Measurements from ENCODE around the gene CCK. TPM values are rescaled to one million over a fixed set of nuclear protein-coding genes. Genes with fewer than 3 reads are reported as not detected.

The CCK gene
- total and polyA plus RNA-seq, 7 donors = 0.20 to 12.5 (median 6.9) TPM; not detected in 2

GRCh38 chr3:42274266-42274665 is 8.3 kb upstream of the CCK start:
- H3K27ac ChIP-seq = no peak overlapping the region
- intact Hi-C loops (cut with DNase I) = no loop called here
- no peak for DNase-seq
- H3K36me3 ChIP-seq = no peaks in the 10 kb centered on the region
- peaks cover 0 to 23% (median 12%) of the 10 kb centered on the region in 4 donors for H3K4me1 ChIP-seq
- no peak for TF ChIP-seq POLR2AphosphoS5 (IDR thresholded peaks at IDR 0.05)
- no peak for TF ChIP-seq EP300 (IDR thresholded peaks at IDR 0.05)
- no peak for TF ChIP-seq CTCF (IDR thresholded peaks at IDR 0.05)
- TF ChIP-seq POLR2A (IDR thresholded peaks at IDR 0.05) = no peak
- H3K4me3 ChIP-seq = no peak overlapping the region
- H3K9me3 ChIP-seq = no peaks in the 10 kb centered on the region
- H3K27me3 ChIP-seq = no peaks in the 10 kb centered on the region

- intact Hi-C loops (cut with DNase I) = no loop called here
- TF ChIP-seq POLR2AphosphoS5 (IDR thresholded peaks at IDR 0.05) = no peak
- no peak for TF ChIP-seq POLR2A (IDR thresholded peaks at IDR 0.05)
- no peak for TF ChIP-seq EP300 (IDR thresholded peaks at IDR 0.05)
- no peak for TF ChIP-seq CTCF (IDR thresholded peaks at IDR 0.05)
- DNase-seq = no peak
- Histone ChIP-seq H3K27ac (no peak overlapping the region), H3K4me3 (no peak overlapping the region), H3K36me3 (no peaks in the 10 kb centered on the region), H3K9me3 (no peaks in the 10 kb centered on the region), H3K27me3 (no peaks in the 10 kb centered on the region), H3K4me1 (peaks cover 0 to 17% (median 11%) of the 10 kb centered on the region in 4 donors)
- 42 to 53% methylated on average over 2 of the region's 2 CpGs for WGBS, 2 donors
Measured at GRCh38 chr3:42273361-42273760, 7.4 kb upstream of the CCK start.

- H3K27me3 ChIP-seq = no peaks in the 10 kb centered on the region
- intact Hi-C loops (cut with DNase I) = no loop called here
- no peak overlapping the region for H3K27ac ChIP-seq
- peaks cover 0 to 1% (median 0%) of the 10 kb centered on the region in 4 donors for H3K4me1 ChIP-seq
- H3K4me3 ChIP-seq = no peak overlapping the region
- TF ChIP-seq POLR2A (IDR thresholded peaks at IDR 0.05) (no peak), EP300 (IDR thresholded peaks at IDR 0.05) (no peak), CTCF (IDR thresholded peaks at IDR 0.05) (no peak), POLR2AphosphoS5 (IDR thresholded peaks at IDR 0.05) (no peak)
- H3K9me3 ChIP-seq = no peaks in the 10 kb centered on the region
- no peak for DNase-seq
- no peaks in the 10 kb centered on the region for H3K36me3 ChIP-seq
Measured at GRCh38 chr3:42271786-42272185, 5.8 kb upstream of the CCK start.

GRCh38 chr3:42270561-42270960 is 4.6 kb upstream of the CCK start:
- Histone ChIP-seq H3K9me3 (no peaks in the 10 kb centered on the region), H3K4me3 (no peak overlapping the region), H3K27ac (no peak overlapping the region), H3K27me3 (peaks cover under 1 to 8% (median 6%) of the 10 kb centered on the region in 3 donors), H3K4me1 (peaks cover 0 to 5% (median 1%) of the 10 kb centered on the region in 4 donors), H3K36me3 (no peaks in the 10 kb centered on the region)
- no peak for DNase-seq
- intact Hi-C loops (cut with DNase I) = no loop called here
- TF ChIP-seq POLR2AphosphoS5 (IDR thresholded peaks at IDR 0.05) = no peak
- TF ChIP-seq POLR2A (IDR thresholded peaks at IDR 0.05) = no peak
- TF ChIP-seq EP300 (IDR thresholded peaks at IDR 0.05) = no peak
- no peak for TF ChIP-seq CTCF (IDR thresholded peaks at IDR 0.05)
- WGBS, 2 donors = 48 to 74% methylated on average over 1 of the region's 1 CpG

GRCh38 chr3:42269647-42270046 is 3.7 kb upstream of the CCK start:
- intact Hi-C loops (cut with DNase I) = no loop called here
- TF ChIP-seq POLR2AphosphoS5 (IDR thresholded peaks at IDR 0.05) (no peak), EP300 (IDR thresholded peaks at IDR 0.05) (no peak), POLR2A (IDR thresholded peaks at IDR 0.05) (no peak), CTCF (IDR thresholded peaks at IDR 0.05) (no peak)
- Histone ChIP-seq H3K27me3 (peaks cover 10 to 17% (median 15%) of the 10 kb centered on the region in 3 donors), H3K9me3 (no peaks in the 10 kb centered on the region), H3K27ac (no peak overlapping the region), H3K4me3 (no peak overlapping the region), H3K36me3 (no peaks in the 10 kb centered on the region), H3K4me1 (peaks cover 0 to 14% (median 10%) of the 10 kb centered on the region in 4 donors)
- no peak for DNase-seq
- 80 to 88% methylated on average over 7 of the region's 7 CpGs for WGBS, 2 donors

Measured in sigmoid colon (tissue), 7 donors.